B cell (primary cell): ENCODE measurements around the gene PDZRN3. TPM values are rescaled to one million over a fixed set of nuclear protein-coding genes. Genes with fewer than 3 reads are reported as not detected.

Source experiments
- ATAC-seq: fragments of 200-7000 bp; cut with Tn5 transposase; one replicate; pipeline ENCODE4 v1.10.0; 2021; ENCODE audit warnings: low read depth, mild to moderate bottlenecking, moderate number of reproducible peaks, moderate library complexity
- CTCF ChIA-PET: fragments of 350-600 bp; sonication (Branson Sonifier 250); formaldehyde crosslinking; loops from one replicate; lab custom pipeline; 2021; ENCODE audit warnings: antibody characterized with exemption, inconsistent platforms; lab: Charles Lee
- POLR2A ChIA-PET: fragments of 350-600 bp; sonication (Branson Sonifier 250); formaldehyde crosslinking; loops from one replicate; lab custom pipeline; 2021; ENCODE audit warnings: antibody characterized with exemption; lab: Charles Lee
- DNase-seq: peaks from one replicate; pipeline ENCODE4 v3.0.0; 2013
- H2AFZ ChIP-seq: 2 replicates; pipeline ENCODE4 v1.6.1; 2012; ENCODE audit warnings: mild to moderate bottlenecking, low read depth, low read length; ENCODE audit not compliant: insufficient read depth, poor library complexity, severe bottlenecking
- H3K27ac ChIP-seq, 2 donors: 1 replicate in 1 of 2; 2 replicates in 1 of 2; pipeline ENCODE4 v1.5.1; 2012 to 2013; ENCODE audit warnings: low read length in 2 of 2, mild to moderate bottlenecking in 2 of 2, moderate library complexity in 1 of 2
- H3K27me3 ChIP-seq, 4 experiments: fragments of 200-600 bp in 1 of 4; sonication (generic) in 1 of 4; replicated peaks in 1 of 4; 1 replicate in 2 of 4; 2 replicates in 2 of 4; pipeline versions ENCODE4 v1.6.1 to v1.7.0; 2013 to 2016; ENCODE audit warnings: low read length in 3 of 4, mild to moderate bottlenecking in 2 of 4, mixed read lengths in 1 of 4, moderate library complexity in 1 of 4; ENCODE audit not compliant: insufficient read depth in 4 of 4, control insufficient read depth in 3 of 4; ENCODE audit errors: control extremely low read depth in 1 of 4
- H3K36me3 ChIP-seq, 2 experiments: replicated peaks in 1 of 2; 1 replicate in 1 of 2; 2 replicates in 1 of 2; pipeline versions ENCODE4 v1.6.1 to v1.7.1; 2013; ENCODE audit warnings: low read length in 1 of 2; ENCODE audit not compliant: insufficient read depth in 2 of 2, control insufficient read depth in 1 of 2; ENCODE audit errors: control extremely low read depth in 1 of 2, extremely low read depth in 1 of 2
- H3K4me1 ChIP-seq, 2 donors: fragments of 200-600 bp in 1 of 2; sonication (generic) in 1 of 2; 1 replicate in 1 of 2; 2 replicates in 1 of 2; pipeline versions ENCODE4 v1.5.1 to v1.6.1; 2013 to 2017; ENCODE audit warnings: low read length in 2 of 2; ENCODE audit not compliant: control insufficient read depth in 2 of 2, insufficient read depth in 2 of 2
- H3K4me2 ChIP-seq: replicated peaks from 2 replicates; pipeline ENCODE3; 2012; ENCODE audit warnings: mild to moderate bottlenecking, low read depth, low read length; ENCODE audit not compliant: poor library complexity, severe bottlenecking
- H3K4me3 ChIP-seq, 5 experiments: fragments of 200-600 bp in 1 of 5; sonication (generic) in 1 of 5; 1 replicate in 3 of 5; 2 replicates in 2 of 5; pipeline versions ENCODE4 v1.5.1 to v1.7.0; 2011 to 2016; ENCODE audit warnings: low read length in 4 of 5, mild to moderate bottlenecking in 4 of 5, low read depth in 2 of 5, control low read depth in 1 of 5, moderate library complexity in 1 of 5; ENCODE audit not compliant: insufficient read depth in 1 of 5; ENCODE audit errors: control extremely low read depth in 1 of 5, extremely low read depth in 1 of 5
- H3K79me2 ChIP-seq: fragments of 200-600 bp; sonication (generic); one replicate; pipeline ENCODE4 v1.6.0; 2016; ENCODE audit warnings: low read length; ENCODE audit not compliant: control insufficient read depth, insufficient read depth
- H3K9ac ChIP-seq: fragments of 200-600 bp; sonication (generic); 2 replicates; pipeline ENCODE4 v1.6.1; 2017; ENCODE audit warnings: mild to moderate bottlenecking, low read length, moderate library complexity
- H3K9me3 ChIP-seq, 3 donors: one replicate each; pipeline versions ENCODE4 v1.6.1 to v1.7.1; 2013; ENCODE audit warnings: low read length in 2 of 3; ENCODE audit not compliant: control insufficient read depth in 2 of 3, insufficient read depth in 1 of 3; ENCODE audit errors: control extremely low read depth in 1 of 3
- H4K20me1 ChIP-seq: 2 replicates; pipeline ENCODE4 v1.6.0; 2012; ENCODE audit warnings: mild to moderate bottlenecking, low read length; ENCODE audit not compliant: insufficient read depth, control insufficient read depth, poor library complexity, severe bottlenecking
- H3K27ac Mint-ChIP-seq: one replicate; pipeline ENCODE4 v1.8.0; 2021; ENCODE audit warnings: mixed read lengths
- H3K27me3 Mint-ChIP-seq: one replicate; pipeline ENCODE4 v1.8.0; 2021; ENCODE audit warnings: mixed read lengths
- H3K4me1 Mint-ChIP-seq: one replicate; pipeline ENCODE4 v1.8.0; 2021; ENCODE audit warnings: mixed read lengths
- H3K4me3 Mint-ChIP-seq: one replicate; pipeline ENCODE4 v1.8.0; 2021; ENCODE audit warnings: mixed read lengths
- H3K9me3 Mint-ChIP-seq: one replicate; pipeline ENCODE4 v1.8.0; 2022; ENCODE audit warnings: mixed read lengths; ENCODE audit not compliant: insufficient read depth
- EZH2 ChIP-seq: IDR thresholded peaks from 2 replicates; pipeline ENCODE4 v1.6.1; 2012; ENCODE audit warnings: borderline replicate concordance, low read depth, mild to moderate bottlenecking, moderate library complexity, low read length; ENCODE audit not compliant: insufficient read depth, poor library complexity, severe bottlenecking
- WGBS: methylation state at CpG from one replicate; pipeline ENCODE4 v1.1.5; 2013; ENCODE audit warnings: missing lambda C conversion rate; ENCODE audit not compliant: insufficient coverage; 5-methylcytosine and 5-hydroxymethylcytosine counted together
- intact Hi-C: fragments of 100-400 bp; cut with micrococcal nuclease; formaldehyde crosslinking; loops from one replicate; pipeline ENCODE4 v1.10.0; 2022
- polyA plus RNA-seq: library from polyadenylated mRNA; depleted of rRNA; stranded (reverse); fragments of >200 nt; gene quantifications from 2 replicates; pipeline ENCODE4 v1.2.3, GENCODE V29; 2012
- total RNA-seq, 2 donors: library from RNA; stranded (reverse); fragments of 120-200 nt in 1 of 2; gene quantifications; 1 replicate in 1 of 2; 2 replicates in 1 of 2; pipeline versions ENCODE4 v1.2.3 to v1.2.4, GENCODE V29; 2013 to 2022
- TF ChIP-seq, protein P1 (sequence below): fragments of 200-600 bp; IDR thresholded peaks from one replicate; pipeline ENCODE4 v1.8.0; 2022; ENCODE audit warnings: antibody characterized with exemption, mild to moderate bottlenecking

Gene PDZRN3
- total and polyA plus RNA-seq, 2 donors (not counting 1 experiment from before 2014, with no cell fraction given), result not detected

DNA sequence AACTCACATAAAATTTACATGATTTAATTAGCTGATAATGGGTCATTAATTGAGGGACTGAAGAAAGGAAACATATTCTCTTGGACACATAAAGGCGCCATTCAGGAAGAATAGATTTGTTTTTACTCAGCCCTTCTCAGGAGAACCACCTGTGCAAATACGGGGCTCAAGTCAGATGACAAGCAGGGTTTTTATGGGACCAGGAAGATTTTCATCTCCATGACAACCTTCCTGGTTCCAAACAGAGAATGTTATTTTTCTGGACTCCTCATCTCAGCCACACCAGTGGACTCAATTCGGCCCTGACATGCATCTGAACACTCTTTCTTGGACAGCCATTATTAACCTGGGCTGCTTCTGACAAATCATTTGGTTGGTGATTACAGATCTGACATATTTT, 120.5 kb downstream of the PDZRN3 start:
- CTCF ChIA-PET, result interaction anchor here (1.2 to 5.4 kb wide), 2 partner anchors 10 to 403 kb away, joined by 4 to 44 read pairs; no protein-coding TSS in a partner anchor
- H3K9me3 ChIP-seq, result no peaks in the 10 kb centered on the region
- POLR2A ChIA-PET, result no interaction called here
- no peak overlapping the region for H2AFZ ChIP-seq
- no peak overlapping the region for H3K27ac Mint-ChIP-seq
- no peaks in the 10 kb centered on the region for H3K79me2 ChIP-seq
- intact Hi-C loops, result loop anchor here (10.0 kb wide), 1 partner anchor 569 kb away; no protein-coding TSS in a partner anchor
- H3K27ac ChIP-seq, result no peak overlapping the region
- no peaks in the 10 kb centered on the region for H4K20me1 ChIP-seq
- H3K9ac ChIP-seq, result no peak overlapping the region
- H3K4me3 Mint-ChIP-seq, result no peak overlapping the region
- 100% methylated on average over 2 of the region's 3 CpGs for WGBS
- H3K4me2 ChIP-seq, result no peak overlapping the region
- TF ChIP-seq EZH2, result no peak
- TF ChIP-seq, protein P1, sequence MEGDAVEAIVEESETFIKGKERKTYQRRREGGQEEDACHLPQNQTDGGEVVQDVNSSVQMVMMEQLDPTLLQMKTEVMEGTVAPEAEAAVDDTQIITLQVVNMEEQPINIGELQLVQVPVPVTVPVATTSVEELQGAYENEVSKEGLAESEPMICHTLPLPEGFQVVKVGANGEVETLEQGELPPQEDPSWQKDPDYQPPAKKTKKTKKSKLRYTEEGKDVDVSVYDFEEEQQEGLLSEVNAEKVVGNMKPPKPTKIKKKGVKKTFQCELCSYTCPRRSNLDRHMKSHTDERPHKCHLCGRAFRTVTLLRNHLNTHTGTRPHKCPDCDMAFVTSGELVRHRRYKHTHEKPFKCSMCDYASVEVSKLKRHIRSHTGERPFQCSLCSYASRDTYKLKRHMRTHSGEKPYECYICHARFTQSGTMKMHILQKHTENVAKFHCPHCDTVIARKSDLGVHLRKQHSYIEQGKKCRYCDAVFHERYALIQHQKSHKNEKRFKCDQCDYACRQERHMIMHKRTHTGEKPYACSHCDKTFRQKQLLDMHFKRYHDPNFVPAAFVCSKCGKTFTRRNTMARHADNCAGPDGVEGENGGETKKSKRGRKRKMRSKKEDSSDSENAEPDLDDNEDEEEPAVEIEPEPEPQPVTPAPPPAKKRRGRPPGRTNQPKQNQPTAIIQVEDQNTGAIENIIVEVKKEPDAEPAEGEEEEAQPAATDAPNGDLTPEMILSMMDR, result no peak
- H3K27me3 ChIP-seq, result no peaks in the 10 kb centered on the region
- no peak for ATAC-seq
- H3K9me3 Mint-ChIP-seq, result no peaks in the 10 kb centered on the region
- no peaks in the 10 kb centered on the region for H3K4me1 ChIP-seq
- H3K4me1 Mint-ChIP-seq, result no peaks in the 10 kb centered on the region
- DNase-seq, result no peak
- peaks cover 26% of the 10 kb centered on the region for H3K27me3 Mint-ChIP-seq
- no peak overlapping the region for H3K4me3 ChIP-seq
- no peaks in the 10 kb centered on the region for H3K36me3 ChIP-seq

DNA sequence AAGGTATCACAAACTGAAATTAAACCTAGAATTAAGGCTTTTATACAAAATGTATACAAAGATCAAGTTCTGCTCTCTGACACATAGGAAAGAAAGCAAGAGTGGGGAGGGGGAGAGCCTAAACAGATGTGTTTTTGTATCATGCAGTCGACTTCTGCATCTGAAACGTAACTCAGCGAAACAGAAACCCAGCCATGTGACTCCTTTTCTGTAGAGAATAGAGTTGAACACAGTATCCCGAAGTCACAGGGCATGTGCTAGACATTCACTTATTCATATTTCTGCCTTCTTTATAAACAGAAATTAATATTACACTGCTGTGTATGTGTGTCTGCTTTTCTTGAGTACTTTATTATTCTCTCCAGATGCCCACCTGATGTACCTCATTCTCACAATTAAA, 121.0 kb downstream of the PDZRN3 start:
- 26% methylated on average over 3 of the region's 4 CpGs for WGBS

More for the DNA sequence above, 121.0 kb downstream of the PDZRN3 start:
- no peak overlapping the region for H3K27ac ChIP-seq
- TF ChIP-seq, protein P1, result no peak
- no peak for TF ChIP-seq EZH2
- H4K20me1 ChIP-seq, result no peaks in the 10 kb centered on the region
- no peak overlapping the region for H2AFZ ChIP-seq
- no peaks in the 10 kb centered on the region for H3K9me3 ChIP-seq
- H3K4me1 Mint-ChIP-seq, result no peaks in the 10 kb centered on the region
- H3K9ac ChIP-seq, result no peak overlapping the region
- no peak overlapping the region for H3K4me3 Mint-ChIP-seq
- ATAC-seq (no peak), DNase-seq (no peak)
- H3K9me3 Mint-ChIP-seq, result no peaks in the 10 kb centered on the region
- no peak overlapping the region for H3K4me3 ChIP-seq
- H3K79me2 ChIP-seq, result no peaks in the 10 kb centered on the region
- ChIA-PET POLR2A (no interaction called here), CTCF (interaction anchor here (1.2 to 5.4 kb wide), 3 partner anchors 9 to 402 kb away, joined by 3 to 44 read pairs (median 4); no protein-coding TSS in a partner anchor)
- intact Hi-C loops, result loop anchor here (10.0 kb wide), 1 partner anchor 569 kb away; no protein-coding TSS in a partner anchor
- peaks cover 26% of the 10 kb centered on the region for H3K27me3 Mint-ChIP-seq
- no peak overlapping the region for H3K27ac Mint-ChIP-seq
- H3K4me2 ChIP-seq, result no peak overlapping the region
- no peaks in the 10 kb centered on the region for H3K36me3 ChIP-seq
- H3K4me1 ChIP-seq, result no peaks in the 10 kb centered on the region
- peaks cover 0 to 2% (median 0%) of the 10 kb centered on the region in 4 experiments for H3K27me3 ChIP-seq
